ENCODE data around the gene NCAM2.

- TF ChIP-seq CTCF (IDR thresholded peaks at IDR 0.05; ENCODE audit: insufficient read depth, low read length) (no peak), POLR2AphosphoS5 (IDR thresholded peaks at IDR 0.05; ENCODE audit: low read depth) (no peak)
Observed at GRCh38 chr21:21200939-21201615, 202.9 kb downstream of the NCAM2 start.

Data from HL-60 (cell line).